ENCODE data around the gene IGFBP2.
"Not testable (repeated sequence)": the region's sequence is repeated elsewhere in the genome, so short reads cannot be mapped to it uniquely, and the experiment has no call there.

IGFBP2 gene, protein sequence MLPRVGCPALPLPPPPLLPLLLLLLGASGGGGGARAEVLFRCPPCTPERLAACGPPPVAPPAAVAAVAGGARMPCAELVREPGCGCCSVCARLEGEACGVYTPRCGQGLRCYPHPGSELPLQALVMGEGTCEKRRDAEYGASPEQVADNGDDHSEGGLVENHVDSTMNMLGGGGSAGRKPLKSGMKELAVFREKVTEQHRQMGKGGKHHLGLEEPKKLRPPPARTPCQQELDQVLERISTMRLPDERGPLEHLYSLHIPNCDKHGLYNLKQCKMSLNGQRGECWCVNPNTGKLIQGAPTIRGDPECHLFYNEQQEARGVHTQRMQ

DNA sequence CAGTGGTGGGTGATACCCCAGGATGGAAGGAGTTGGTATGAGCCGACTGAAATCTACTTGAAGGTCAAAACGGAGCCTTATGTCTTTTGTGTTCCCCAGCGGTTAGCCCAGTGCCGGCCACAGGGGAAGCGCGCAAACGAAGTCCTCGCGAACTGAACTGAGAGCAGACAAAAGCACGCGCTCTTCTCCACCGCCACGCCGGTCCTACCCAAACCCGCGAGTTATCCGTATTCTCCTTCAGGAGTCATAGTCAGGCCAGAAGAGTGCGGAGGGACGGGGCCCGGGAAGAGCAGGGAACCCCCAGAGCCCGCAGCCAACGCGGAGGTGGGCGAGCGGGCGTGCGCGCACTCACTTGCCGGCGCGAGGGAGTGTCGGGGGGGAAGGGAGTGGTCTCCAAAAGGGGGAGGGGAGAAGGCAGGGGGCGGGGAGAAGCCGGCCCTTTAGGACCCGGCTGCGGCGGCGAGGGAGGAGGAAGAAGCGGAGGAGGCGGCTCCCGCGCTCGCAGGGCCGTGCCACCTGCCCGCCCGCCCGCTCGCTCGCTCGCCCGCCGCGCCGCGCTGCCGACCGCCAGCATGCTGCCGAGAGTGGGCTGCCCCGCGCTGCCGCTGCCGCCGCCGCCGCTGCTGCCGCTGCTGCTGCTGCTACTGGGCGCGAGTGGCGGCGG lies at the start of gene IGFBP2:
IGFBP2 (plus strand) TSS at position 469 of the 664 bp plus-strand sequence; CDS start at position 573, 104 bp downstream.
- ATAC-seq, result no peak

- ATAC-seq, result no peak
These were observed 49.6 kb upstream of the IGFBP2 start for GRCh38 chr2:216583606-216584005.

DNA sequence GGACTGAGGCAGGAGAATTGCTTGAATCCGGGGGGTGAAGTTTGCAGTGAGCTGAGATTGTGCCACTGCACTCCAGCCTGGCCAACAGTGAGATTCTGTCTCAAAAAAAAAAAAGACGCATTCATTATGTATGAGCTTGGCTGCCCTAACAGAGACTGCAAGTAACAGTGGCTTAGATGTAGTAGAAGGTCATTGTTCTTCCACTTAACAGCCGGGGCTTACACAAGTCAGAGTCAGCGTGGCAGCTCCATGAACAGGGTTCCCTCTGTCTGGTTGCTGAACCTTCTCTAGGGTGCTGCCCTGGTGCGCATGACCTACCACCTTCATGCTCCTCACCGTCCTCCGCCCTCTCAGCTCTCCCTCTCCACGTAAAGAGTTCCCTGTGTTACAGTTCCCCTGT lies 49.1 kb upstream of the IGFBP2 start:
- ATAC-seq, result no peak

DNA sequence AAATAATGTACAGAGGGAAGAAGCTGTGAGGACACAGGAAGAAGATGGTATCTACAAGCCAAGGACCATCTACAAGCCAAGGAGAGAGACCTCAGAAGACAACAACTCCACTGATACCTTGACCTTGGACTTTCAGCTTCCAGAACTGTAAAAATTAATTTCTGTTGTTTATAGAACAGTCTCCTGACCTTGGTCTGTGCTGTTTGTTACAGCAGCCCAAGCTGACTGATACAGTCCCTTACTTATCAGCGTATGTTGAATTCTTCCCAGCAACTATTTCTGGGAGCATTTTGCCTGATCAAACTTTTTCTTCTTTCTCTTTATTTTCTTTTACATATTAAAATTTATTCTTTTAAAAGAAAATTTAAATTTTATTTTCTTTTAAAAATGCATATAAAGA lies 47.8 kb upstream of the IGFBP2 start:
- no peak for ATAC-seq

- no peak for ATAC-seq
These were observed 44.1 kb upstream of the IGFBP2 start for GRCh38 chr2:216588861-216589710.

GRCh38 chr2:216589791-216590190 lies 43.4 kb upstream of the IGFBP2 start:
- no peak for ATAC-seq

DNA sequence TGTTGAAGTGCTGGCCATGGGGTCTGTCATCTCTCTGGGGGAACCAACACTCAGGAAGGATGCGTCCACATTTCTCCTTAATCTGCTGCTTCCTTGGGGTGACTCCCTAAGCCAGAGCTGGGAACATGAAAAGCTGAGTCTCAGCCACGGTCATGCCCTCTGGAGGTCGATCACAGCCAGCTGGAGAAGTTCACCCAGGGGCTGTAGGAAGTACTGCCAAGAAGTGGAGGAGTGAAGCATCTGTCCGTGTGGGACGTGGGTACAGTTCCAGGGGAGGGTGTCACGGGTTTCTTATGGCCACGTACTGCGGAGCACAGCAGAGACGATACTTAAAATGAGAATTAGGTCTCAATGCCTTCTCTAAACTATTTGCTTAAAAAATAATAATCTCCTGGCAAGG lies 42.4 kb upstream of the IGFBP2 start:
- no peak for ATAC-seq

- ATAC-seq, result no peak
These were observed 41.7 kb upstream of the IGFBP2 start for GRCh38 chr2:216591480-216591879.

- no peak for ATAC-seq
These were observed 39.1 kb upstream of the IGFBP2 start for GRCh38 chr2:216594081-216594480.

GRCh38 chr2:216596236-216596979 lies 36.8 kb upstream of the IGFBP2 start:
- no peak for ATAC-seq

GRCh38 chr2:216596980-216597509 lies 36.2 kb upstream of the IGFBP2 start:
- ATAC-seq, result no peak

GRCh38 chr2:216597825-216598224 lies 35.4 kb upstream of the IGFBP2 start:
- not testable (repeated sequence) for ATAC-seq

- ATAC-seq, result no peak
These were observed 31.4 kb upstream of the IGFBP2 start for GRCh38 chr2:216601632-216602409.

DNA sequence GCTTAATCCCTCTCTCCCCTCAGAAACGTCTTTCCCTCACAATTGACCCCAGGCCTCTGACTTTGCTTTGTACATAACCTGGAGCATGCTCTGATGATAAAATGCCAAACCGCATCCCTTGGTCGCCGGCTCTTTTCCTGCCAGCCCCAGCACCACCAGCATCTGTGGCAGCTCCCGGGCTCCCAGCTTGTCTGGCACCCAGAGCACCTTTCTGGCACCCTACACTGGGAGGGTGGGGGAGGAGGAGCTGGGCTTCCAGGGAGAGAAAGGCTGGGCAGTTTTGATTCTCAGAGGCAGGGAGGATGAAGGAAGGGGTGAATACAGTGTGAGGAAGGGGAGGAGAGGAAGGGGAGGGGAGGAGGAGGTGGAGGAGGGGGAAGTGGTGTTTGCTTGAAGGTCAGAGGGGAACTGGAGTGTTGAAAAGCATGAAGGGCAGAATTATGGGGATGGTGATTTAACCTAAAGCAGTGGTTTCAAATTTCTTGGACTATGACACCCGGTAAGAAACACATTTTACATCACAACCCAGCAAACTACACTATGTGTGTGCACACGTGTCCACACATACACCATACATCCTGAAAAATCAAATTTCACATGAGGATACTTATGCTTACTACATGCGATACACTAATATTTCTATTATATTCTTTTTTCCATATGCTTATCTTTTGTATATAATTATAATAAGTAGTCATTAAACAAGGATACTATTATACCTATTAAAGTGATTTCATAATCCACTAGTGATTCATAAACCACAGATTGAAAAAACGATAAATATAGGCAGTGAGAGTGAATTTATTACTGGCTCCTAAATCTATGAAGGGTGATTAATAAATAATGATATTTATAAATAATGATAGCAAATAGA lies 30.0 kb upstream of the IGFBP2 start:
- ATAC-seq, result no peak

GRCh38 chr2:216603884-216604245 lies 29.4 kb upstream of the IGFBP2 start:
- no peak for ATAC-seq

DNA sequence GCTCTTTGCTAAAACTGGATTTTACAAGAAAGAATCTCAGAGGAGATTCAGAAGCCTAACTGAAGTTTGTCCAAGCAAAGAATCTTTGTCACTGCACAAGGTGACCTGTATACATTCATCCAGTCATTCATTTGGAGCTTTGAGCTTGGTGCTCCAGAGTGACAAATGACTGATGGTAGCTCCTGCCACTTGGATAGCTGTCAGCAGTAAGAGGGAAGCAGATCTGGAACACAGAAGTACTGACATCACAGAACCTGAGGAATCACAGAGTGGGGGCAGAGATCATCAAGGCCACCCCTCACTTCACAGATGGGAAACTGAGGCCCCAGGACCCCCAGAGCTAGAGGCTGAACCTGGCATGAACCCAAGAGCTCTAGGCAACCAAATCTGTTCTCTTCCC lies 28.8 kb upstream of the IGFBP2 start:
- no peak for ATAC-seq

- peak in 1 of 2 donors; percentile 24 for ATAC-seq
These were observed 26.5 kb upstream of the IGFBP2 start for GRCh38 chr2:216606551-216607276.

DNA sequence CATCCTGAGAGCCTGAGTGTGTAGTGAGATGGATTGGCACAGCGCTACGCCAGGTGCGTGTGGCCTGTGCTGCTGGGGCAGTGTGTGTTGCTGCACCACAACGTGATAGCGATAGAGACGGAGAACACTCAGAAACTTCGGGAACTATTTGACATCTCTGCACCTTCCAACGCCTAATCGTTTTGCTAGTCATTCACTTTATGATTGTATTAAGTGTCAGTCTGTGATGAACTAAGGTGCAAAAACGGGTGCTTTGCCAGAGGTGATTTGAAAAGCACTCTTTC lies 26.0 kb upstream of the IGFBP2 start:
- no peak for ATAC-seq

GRCh38 chr2:216608525-216608924 lies 24.7 kb upstream of the IGFBP2 start:
- ATAC-seq, result no peak

Measured in activated CD4-positive, CD25-positive, alpha-beta regulatory T cell treated with anti-CD3 and anti-CD28 coated beads, Interleukin-2, amount 50 U/mL, for 24 hours (primary cell).